Gastrocnemius medialis (tissue), 4 donors: Measurements from ENCODE around the gene SH2D7. TPM values are rescaled to one million over a fixed set of nuclear protein-coding genes. Genes with fewer than 3 reads are reported as not detected.

Experiments used
- ATAC-seq, 2 donors: fragments of 150-250 bp; one replicate each; pipeline ENCODE4 v1.9.1; 2016
- DNase-seq, 2 donors: peaks; one replicate each; pipeline ENCODE4 v3.0.0-alpha.2; 2019
- H3K27ac ChIP-seq, 4 donors: fragments of 200-600 bp; sonication (generic); 1 replicate in 1 of 4; 2 replicates in 3 of 4; pipeline ENCODE4 v1.5.1; 2016 to 2018; ENCODE audit warnings: mild to moderate bottlenecking in 2 of 4, moderate library complexity in 1 of 4
- H3K27me3 ChIP-seq, 3 donors: fragments of 200-600 bp; sonication (generic) in 2 of 3; 1 replicate in 1 of 3; 2 replicates in 2 of 3; pipeline versions ENCODE4 v1.5.1 to v1.6.0; 2016 to 2019; ENCODE audit warnings: mild to moderate bottlenecking in 1 of 3, moderate library complexity in 1 of 3
- H3K36me3 ChIP-seq, 2 donors: fragments of 200-600 bp; sonication (generic) in 1 of 2; one replicate each; pipeline ENCODE4 v1.5.1; 2017 to 2018
- H3K4me1 ChIP-seq, 2 donors: fragments of 200-600 bp; sonication (generic) in 1 of 2; one replicate each; pipeline ENCODE4 v1.5.1; 2016 to 2017; ENCODE audit warnings: mild to moderate bottlenecking in 2 of 2
- H3K4me3 ChIP-seq, 4 donors: fragments of 200-600 bp; sonication (generic) in 3 of 4; 1 replicate in 1 of 4; 2 replicates in 3 of 4; pipeline ENCODE4 v1.5.1; 2016 to 2019; ENCODE audit warnings: mild to moderate bottlenecking in 2 of 4
- H3K9me3 ChIP-seq, 3 donors: fragments of 200-600 bp; sonication (generic) in 2 of 3; 1 replicate in 1 of 3; 2 replicates in 2 of 3; pipeline ENCODE4 v1.5.1; 2016 to 2019
- CTCF ChIP-seq, 5 experiments: fragments of 450-650 bp in 3 of 5; fragments of 200-600 bp in 2 of 5; sonication (generic) in 2 of 5; IDR thresholded peaks in 4 of 5; conservative IDR thresholded peaks in 1 of 5; 1 replicate in 4 of 5; 2 replicates in 1 of 5; pipeline ENCODE4 v1.5.1; 2016 to 2019; ENCODE audit warnings: antibody characterized with exemption in 5 of 5, mild to moderate bottlenecking in 3 of 5, moderate library complexity in 3 of 5
- POLR2A ChIP-seq, 2 donors: fragments of 450-650 bp; IDR thresholded peaks; one replicate each; pipeline ENCODE4 v1.6.1; 2017; ENCODE audit warnings: antibody characterized with exemption in 2 of 2, mild to moderate bottlenecking in 2 of 2, moderate library complexity in 2 of 2
- in situ Hi-C, 4 donors: fragments of 200-750 bp; cut with MboI; loops; one replicate each; pipeline versions ENCODE4 v1.15.0 to v1.8.0; 2017; ENCODE audit warnings: low sequenced_read_pairs in 4 of 4
- intact Hi-C: fragments of 100-400 bp; cut with DNase I; formaldehyde crosslinking; loops from one replicate; pipeline ENCODE4 v1.15.1; 2023; ENCODE audit warnings: low total_unique reads
- total RNA-seq, 4 donors: library from RNA; depleted of rRNA; stranded (reverse); fragments of >200 nt; gene quantifications; one replicate each; pipeline versions ENCODE4 v1.1.0 to v1.2.3, GENCODE V29; 2016

The SH2D7 gene
- total RNA-seq, 4 donors from 2014 or later, result not detected

- no peak for ATAC-seq
- Histone ChIP-seq H3K36me3 (no peaks in the 10 kb centered on the region), H3K9me3 (no peaks in the 10 kb centered on the region), H3K27ac (no peak overlapping the region), H3K4me3 (no peak overlapping the region), H3K27me3 (no peaks in the 10 kb centered on the region), H3K4me1 (no peaks in the 10 kb centered on the region)
- TF ChIP-seq CTCF (IDR thresholded peaks at IDR 0.05 in 4 of 5, conservative IDR thresholded peaks at IDR 0.05 in 1 of 5) (no peak), POLR2A (IDR thresholded peaks at IDR 0.05) (no peak)
- intact Hi-C loops, result no loop called here
- in situ Hi-C loops, result loop anchor here in 2 of 4 donors (10.0 to 25.0 kb wide), 2 partner anchors 107 to 336 kb away; partner anchors contain the start of gene IREB2 (in 1 of the 2)
- no peak for DNase-seq
These were observed 9.2 kb downstream of the SH2D7 start for GRCh38 chr15:78101423-78102105.

DNA sequence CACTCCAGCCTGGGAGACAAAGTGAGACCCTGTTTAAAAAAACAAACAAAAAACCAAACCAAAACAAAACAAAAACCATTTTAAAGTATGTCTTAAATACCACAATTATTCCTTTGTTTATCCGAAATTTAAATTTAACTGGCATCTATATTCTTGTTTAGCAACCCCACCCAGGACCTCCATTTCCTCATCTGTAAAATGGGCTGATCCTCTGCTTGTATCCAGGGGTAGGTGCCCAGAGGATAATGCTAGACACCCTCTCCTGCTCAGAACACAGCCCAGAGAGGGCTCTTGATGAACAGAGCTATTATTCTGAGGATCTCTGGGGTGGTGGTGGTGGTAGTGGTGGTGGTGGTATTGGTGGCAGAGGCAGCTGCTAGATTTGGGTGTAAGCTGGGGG, 9.8 kb downstream of the SH2D7 start:
- Histone ChIP-seq H3K36me3 (no peaks in the 10 kb centered on the region), H3K27ac (no peak overlapping the region), H3K4me3 (no peak overlapping the region), H3K4me1 (no peaks in the 10 kb centered on the region), H3K27me3 (no peaks in the 10 kb centered on the region), H3K9me3 (no peaks in the 10 kb centered on the region)
- in situ Hi-C loops (loop anchor here in 2 of 4 donors (10.0 to 25.0 kb wide), 2 partner anchors 107 to 335 kb away; partner anchors contain the start of gene IREB2 (in 1 of the 2)), intact Hi-C loops (no loop called here)
- DNase-seq (no peak), ATAC-seq (no peak)
- TF ChIP-seq CTCF (IDR thresholded peaks at IDR 0.05 in 4 of 5, conservative IDR thresholded peaks at IDR 0.05 in 1 of 5), result no peak
- no peak for TF ChIP-seq POLR2A (IDR thresholded peaks at IDR 0.05)

DNA sequence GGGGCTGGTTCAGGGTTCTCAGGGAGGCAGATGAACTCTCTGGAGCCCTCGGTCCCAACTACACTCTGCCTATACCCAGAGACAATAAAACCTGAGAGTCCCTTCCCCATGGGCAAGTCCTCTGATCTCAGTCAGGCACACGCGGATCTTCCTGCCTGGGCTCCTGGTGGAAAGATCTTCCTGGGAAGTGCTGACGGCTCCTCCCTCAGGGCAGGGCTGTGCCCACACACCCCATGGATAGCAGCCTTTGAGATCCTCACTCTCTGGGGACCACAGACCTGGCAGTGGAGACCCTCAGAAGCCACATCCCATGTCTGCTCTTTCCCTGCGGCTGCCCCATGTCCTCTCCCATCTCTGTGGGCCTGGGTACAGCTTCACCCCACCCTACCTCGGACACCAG, 10.4 kb downstream of the SH2D7 start:
- no peaks in the 10 kb centered on the region for H3K36me3 ChIP-seq
- intact Hi-C loops, result no loop called here
- in situ Hi-C loops, result loop anchor here in 2 of 4 donors (10.0 to 25.0 kb wide), 2 partner anchors 108 to 335 kb away; partner anchors contain the start of gene IREB2 (in 1 of the 2)
- no peak overlapping the region for H3K27ac ChIP-seq
- H3K9me3 ChIP-seq, result no peaks in the 10 kb centered on the region
- no peaks in the 10 kb centered on the region for H3K27me3 ChIP-seq
- no peaks in the 10 kb centered on the region for H3K4me1 ChIP-seq
- ATAC-seq (no peak), DNase-seq (no peak)
- TF ChIP-seq POLR2A (IDR thresholded peaks at IDR 0.05), result no peak
- TF ChIP-seq CTCF (IDR thresholded peaks at IDR 0.05 in 4 of 5, conservative IDR thresholded peaks at IDR 0.05 in 1 of 5), result no peak
- no peak overlapping the region for H3K4me3 ChIP-seq

DNA sequence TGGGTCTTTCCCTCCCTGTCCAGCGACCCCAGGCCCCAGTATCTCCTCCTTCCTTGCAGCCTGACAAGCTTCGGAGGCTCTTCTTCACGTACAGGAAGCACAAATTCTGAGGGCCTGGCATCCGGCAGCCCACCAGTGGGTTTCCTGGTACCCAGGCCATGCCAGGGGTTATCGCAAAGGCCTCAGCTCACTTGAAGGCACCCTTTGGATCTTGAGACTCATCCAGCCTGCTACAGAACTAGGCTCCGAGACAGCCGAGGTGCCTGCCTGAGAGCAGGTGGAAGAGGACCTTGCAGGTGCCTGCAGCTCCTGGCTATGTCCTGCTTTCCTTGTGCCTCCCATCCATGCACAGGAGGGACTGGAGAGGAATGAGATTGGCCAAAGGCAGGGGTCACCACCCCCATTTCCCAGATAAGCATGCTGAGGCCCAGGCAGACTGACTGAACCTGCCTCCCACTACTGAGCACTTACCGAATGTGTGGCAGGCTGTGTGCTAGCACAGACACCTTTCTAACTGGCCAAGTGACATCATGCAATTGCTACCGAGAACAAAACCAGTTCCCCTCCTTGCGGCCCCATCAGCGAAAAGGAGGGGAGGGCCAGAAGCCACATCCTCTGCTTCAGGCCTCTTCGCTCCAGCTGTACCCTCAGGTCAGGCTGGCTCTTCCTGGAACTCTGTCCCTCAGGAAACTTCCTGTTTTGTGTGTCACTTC, 11.2 kb downstream of the SH2D7 start:
- no peaks in the 10 kb centered on the region for H3K9me3 ChIP-seq
- DNase-seq, result no peak
- H3K36me3 ChIP-seq, result no peaks in the 10 kb centered on the region
- no peak overlapping the region for H3K27ac ChIP-seq
- in situ Hi-C loops, result loop anchor here in 2 of 4 donors (10.0 to 25.0 kb wide), 2 partner anchors 109 to 334 kb away; partner anchors contain the start of gene IREB2 (in 1 of the 2)
- TF ChIP-seq POLR2A (IDR thresholded peaks at IDR 0.05) (no peak), CTCF (IDR thresholded peaks at IDR 0.05 in 4 of 5, conservative IDR thresholded peaks at IDR 0.05 in 1 of 5) (no peak)
- intact Hi-C loops, result no loop called here
- no peak overlapping the region for H3K4me3 ChIP-seq
- H3K4me1 ChIP-seq, result no peaks in the 10 kb centered on the region
- ATAC-seq, result no peak
- H3K27me3 ChIP-seq, result no peaks in the 10 kb centered on the region
